K562 (cell line): ENCODE results near the gene TMEM143. TPM values are rescaled to one million over a fixed set of nuclear protein-coding genes. Genes with fewer than 3 reads are reported as not detected.

Source experiments
- ATAC-seq: fragments of 200-7000 bp; cut with Tn5 transposase; 3 replicates; pipeline ENCODE4 v1.9.1; 2020; ENCODE audit warnings: moderate library complexity
- BruUV-seq: library from RNA; stranded (reverse); fragments of 400-500 nt; replicated peaks from 2 replicates; lab custom pipeline; 2021; lab: Mats Ljungman, UMichigan
- CTCF ChIA-PET: fragments of 300-600 bp; formaldehyde crosslinking; extraction: SDS; loops from one replicate; lab custom pipeline; 2021; ENCODE audit warnings: low intra/inter-chr PET ratio; lab: Yijun Ruan, JAX
- POLR2A ChIA-PET: fragments of 300-600, 350-650 bp; sonication (Branson Sonifier 250); formaldehyde crosslinking; extraction: SDS; loops from one replicate; lab custom pipeline; 2021; ENCODE audit warnings: antibody characterized with exemption, inconsistent platforms; lab: Yijun Ruan, JAX
- DNase-seq, 4 experiments: peaks; one replicate each; pipeline versions ENCODE4 v3.0.0 to v3.0.0-alpha.2; 2011 to 2018; ENCODE audit warnings: low spot score in 3 of 4, mixed read lengths in 3 of 4; ENCODE audit errors: extremely low read depth in 1 of 4
- FAIRE-seq: peaks from 2 replicates; lab custom pipeline; 2011; peaks lifted over from hg19 to GRCh38; lab: Jason Lieb, UNC
- H2AFZ ChIP-seq: 2 replicates; pipeline ENCODE4 v1.6.0; 2011; ENCODE audit warnings: low read depth, low read length, control low read depth, inconsistent platforms
- H3K27ac ChIP-seq: fragments of 200-600 bp; 3 replicates; pipeline ENCODE4 v1.8.0; 2011; ENCODE audit warnings: low read depth, mild to moderate bottlenecking, control low read depth, inconsistent platforms, low read length, moderate library complexity, mixed read lengths; ENCODE audit errors: extremely low read depth
- H3K27me3 ChIP-seq, 2 experiments: fragments of 300-600 bp in 1 of 2; 2 replicates in 1 of 2; 3 replicates in 1 of 2; pipeline versions ENCODE4 v1.6.0 to v1.8.0; 2011; ENCODE audit warnings: inconsistent platforms in 2 of 2, low read length in 2 of 2, mild to moderate bottlenecking in 1 of 2, mixed read lengths in 1 of 2, moderate library complexity in 1 of 2; ENCODE audit not compliant: control insufficient read depth in 2 of 2, insufficient read depth in 2 of 2
- H3K36me3 ChIP-seq: fragments of 300-600 bp; 3 replicates; pipeline ENCODE4 v1.8.0; 2011; ENCODE audit warnings: mild to moderate bottlenecking, low read length, inconsistent platforms; ENCODE audit not compliant: control insufficient read depth, insufficient read depth
- H3K4me1 ChIP-seq, 2 experiments: fragments of 200-600 bp in 1 of 2; replicated peaks in 1 of 2; 2 replicates in 1 of 2; 3 replicates in 1 of 2; pipeline versions ENCODE4 v1.5.1 to v1.8.0; 2011; ENCODE audit warnings: inconsistent platforms in 2 of 2, low read length in 2 of 2, mild to moderate bottlenecking in 1 of 2, mixed read lengths in 1 of 2, moderate library complexity in 1 of 2; ENCODE audit not compliant: control insufficient read depth in 2 of 2, insufficient read depth in 2 of 2
- H3K4me2 ChIP-seq: 2 replicates; pipeline ENCODE4 v1.6.1; 2011; ENCODE audit warnings: low read length, control low read depth, inconsistent platforms, mixed read lengths; ENCODE audit not compliant: insufficient read depth
- H3K4me3 ChIP-seq: fragments of 200-600 bp; sonication (generic), shearing (Covaris generic); 2 replicates; pipeline ENCODE4 v1.5.1; 2016; ENCODE audit warnings: control low read depth, inconsistent platforms
- H3K79me2 ChIP-seq: fragments of 200-600 bp; 3 replicates; pipeline ENCODE4 v1.8.0; 2011; ENCODE audit warnings: low read length, inconsistent platforms; ENCODE audit not compliant: control insufficient read depth, insufficient read depth
- H3K9ac ChIP-seq, 2 experiments: 2 replicates each; pipeline versions ENCODE4 v1.6.0 to v1.6.1; 2011; ENCODE audit warnings: low read depth in 2 of 2, low read length in 2 of 2, control low read depth in 1 of 2, inconsistent platforms in 1 of 2, mild to moderate bottlenecking in 1 of 2, mixed read lengths in 1 of 2; ENCODE audit not compliant: insufficient read depth in 1 of 2
- H3K9me1 ChIP-seq: one replicate; pipeline ENCODE4 v1.6.0; 2011; ENCODE audit warnings: inconsistent platforms, mild to moderate bottlenecking, low read length, moderate library complexity; ENCODE audit not compliant: control insufficient read depth, insufficient read depth
- H3K9me3 ChIP-seq: replicated peaks from 2 replicates; pipeline ENCODE4 v1.5.1; 2011; ENCODE audit warnings: low read depth, low read length, inconsistent platforms; ENCODE audit not compliant: control insufficient read depth, insufficient read depth
- H4K20me1 ChIP-seq: replicated peaks from 2 replicates; pipeline ENCODE4 v1.6.1; 2011; ENCODE audit warnings: low read length, inconsistent platforms, mixed read lengths; ENCODE audit not compliant: control insufficient read depth, insufficient read depth
- ARID3A ChIP-seq: IDR thresholded peaks from 2 replicates; pipeline ENCODE4 v1.6.1; 2012; ENCODE audit warnings: low read depth, low read length, improper control_type of control experiment, borderline replicate concordance
- BMI1 ChIP-seq: fragments of 150-350 bp; IDR thresholded peaks from 2 replicates; pipeline ENCODE4 v1.6.1; 2014; ENCODE audit warnings: low read length
- CBX5 ChIP-seq: IDR thresholded peaks from 2 replicates; pipeline ENCODE4 v1.6.1; 2014; ENCODE audit warnings: low read depth, borderline replicate concordance
- CREM ChIP-seq: IDR thresholded peaks from 2 replicates; pipeline ENCODE4 v1.6.1; 2014; ENCODE audit warnings: antibody characterized with exemption, low read depth
- ETV5 ChIP-seq: sonication (generic); formaldehyde crosslinking; IDR thresholded peaks from 2 replicates; pipeline ENCODE4 v1.4.0; 2020; ENCODE audit warnings: low read depth, mild to moderate bottlenecking, missing genetic modification reagents
- FOXA3 ChIP-seq, 2 experiments: fragments of 450-650 bp in 1 of 2; sonication (generic) in 1 of 2; formaldehyde crosslinking; IDR thresholded peaks in 1 of 2; conservative IDR thresholded peaks in 1 of 2; 2 replicates each; pipeline versions ENCODE4 v1.4.0 to v1.8.0; 2020 to 2022; ENCODE audit warnings: mild to moderate bottlenecking in 2 of 2, missing genetic modification reagents in 1 of 2
- GATAD2A ChIP-seq: fragments of 450-650 bp; IDR thresholded peaks from 2 replicates; pipeline ENCODE4 v1.6.1; 2017
- MCM7 ChIP-seq, 2 experiments: fragments of 450-650 bp; IDR thresholded peaks; 2 replicates each; pipeline ENCODE4 v1.6.1; 2016 to 2018
- PHB2 ChIP-seq: fragments of 450-650 bp; IDR thresholded peaks from 2 replicates; pipeline ENCODE4 v1.6.1; 2017; ENCODE audit warnings: low read depth
- PRPF4 ChIP-seq: fragments of 200-400 bp; formaldehyde crosslinking; IDR thresholded peaks from one replicate; pipeline ENCODE4 v1.6.1; 2017; ENCODE audit warnings: low read length, low read depth, mild to moderate bottlenecking; ENCODE audit not compliant: insufficient read depth, poor library complexity, severe bottlenecking
- RBM14 ChIP-seq: fragments of 200-400 bp; formaldehyde crosslinking; IDR thresholded peaks from 2 replicates; pipeline ENCODE4 v1.6.1; 2018; ENCODE audit warnings: low read depth, mild to moderate bottlenecking, low read length, moderate library complexity, borderline replicate concordance; ENCODE audit not compliant: insufficient read depth
- SRSF7 ChIP-seq: fragments of 200-400 bp; formaldehyde crosslinking; optimal IDR thresholded peaks from 2 replicates; pipeline ENCODE3; 2017; ENCODE audit warnings: mild to moderate bottlenecking, low read depth, low read length
- SUPT5H ChIP-seq: fragments of 450-650 bp; IDR thresholded peaks from 2 replicates; pipeline ENCODE4 v1.6.1; 2016
- TCF7 ChIP-seq: sonication (generic); IDR thresholded peaks from 2 replicates; pipeline ENCODE4 v1.6.1; 2016; ENCODE audit warnings: antibody characterized with exemption, borderline replicate concordance
- TEAD2 ChIP-seq: fragments of 450-650 bp; IDR thresholded peaks from 2 replicates; pipeline ENCODE4 v1.6.1; 2016; ENCODE audit warnings: missing genetic modification characterization, control low read depth, missing compliant biosample characterization
- XRCC5 ChIP-seq: fragments of 200-400 bp; formaldehyde crosslinking; IDR thresholded peaks from 2 replicates; pipeline ENCODE4 v1.6.1; 2017; ENCODE audit warnings: low read depth, mild to moderate bottlenecking, low read length
- ZBTB7A ChIP-seq: IDR thresholded peaks from 2 replicates; pipeline ENCODE4 v1.6.1; 2011; ENCODE audit warnings: low read depth, mild to moderate bottlenecking, low read length, moderate library complexity, borderline replicate concordance; ENCODE audit not compliant: control insufficient read depth
- ZNF311 ChIP-seq: fragments of 250-450 bp; sonication (Bioruptor Pico); IDR thresholded peaks from 2 replicates; pipeline ENCODE4 v1.4.0; 2020; ENCODE audit warnings: mild to moderate bottlenecking, moderate library complexity
- ZNF717 ChIP-seq: fragments of 250-450 bp; sonication (Bioruptor Pico); IDR thresholded peaks from 2 replicates; pipeline ENCODE4 v1.5.0; 2021
- ZNF740 ChIP-seq, 3 experiments: fragments of 200-800 bp in 1 of 3; sonication (Bioruptor generic) in 1 of 3; sonication (generic) in 1 of 3; formaldehyde crosslinking in 1 of 3; IDR thresholded peaks; 2 replicates each; pipeline versions ENCODE4 v1.6.1 to v1.8.0; 2016 to 2022; ENCODE audit warnings: mild to moderate bottlenecking in 2 of 3, missing compliant biosample characterization in 2 of 3, missing genetic modification characterization in 2 of 3, missing genetic modification reagents in 1 of 3
- ZNF77 ChIP-seq: fragments of 250-450 bp; sonication (Bioruptor Pico); IDR thresholded peaks from 2 replicates; pipeline ENCODE4 v1.5.0; 2020
- WGBS: fragments of 100-300 bp; shearing (Covaris generic); methylation state at CpG from one replicate; pipeline ENCODE4 v1.1.6; 2016; ENCODE audit warnings: low coverage, mixed read lengths; ENCODE audit not compliant: insufficient coverage; ENCODE audit errors: missing lambda C conversion rate; 5-methylcytosine and 5-hydroxymethylcytosine counted together
- in situ Hi-C: fragments of 300-500 bp; cut with MboI; formaldehyde crosslinking; loops from 4 replicates; pipeline ENCODE4 v1.15.0; 2018; ENCODE audit warnings: inconsistent platforms, mixed read lengths
- intact Hi-C: fragments of 100-400 bp; cut with micrococcal nuclease; formaldehyde crosslinking; loops from 2 replicates; pipeline ENCODE4 v1.14.2; 2022
- polyA plus RNA-seq, 8 experiments: library from polyadenylated mRNA; depleted of rRNA in 4 of 8; stranded (reverse) in 5 of 8; unstranded in 3 of 8; fragments of >200 nt; fragmentation: Nextera tagmentation in 2 of 8; fragmentation: Illumina TruSeq in 1 of 8; extraction: Ambion mirVana in 2 of 8; extraction: Trizol in 1 of 8; gene quantifications; 2 replicates each; pipeline versions ENCODE4 v1.2.1 to v1.2.3, GENCODE V29; 2011 to 2014; ENCODE audit warnings: inconsistent platforms in 1 of 8, missing spikeins in 1 of 8
- total RNA-seq, 7 experiments: library from RNA; depleted of rRNA in 6 of 7; stranded (reverse); fragments of >200 nt in 6 of 7; fragmentation: Illumina TruSeq in 2 of 7; extraction: Trizol in 2 of 7; gene quantifications; 2 replicates each; pipeline versions ENCODE4 v1.2.1 to v1.2.3, GENCODE V29; 2011 to 2021; ENCODE audit warnings: low replicate concordance in 1 of 7

TMEM143 gene
- total and polyA plus RNA-seq, 9 of the 15 experiments (the other 6 are each of a cell fraction or from before 2014, with no cell fraction given) = 0.66 to 8.8 (median 4.3) TPM

GRCh38 chr19:48364598-48365348 is 1.0 kb upstream of the TMEM143 start:
- Histone ChIP-seq H3K27ac (peak overlapping the region; percentile 83), H3K27me3 (no peaks in the 10 kb centered on the region), H3K79me2 (peaks cover 4% of the 10 kb centered on the region; the same call in 1 of the 3 replicates), H3K4me3 (peak overlapping the region; percentile 23), H3K9me3 (no peaks in the 10 kb centered on the region), H3K9me1 (no peaks in the 10 kb centered on the region), H4K20me1 (no peaks in the 10 kb centered on the region), H2AFZ (peak overlapping the region; percentile 88), H3K4me1 (peaks cover 8 to 29% of the 10 kb centered on the region in 2 experiments), H3K36me3 (peaks cover 3% of the 10 kb centered on the region; the same call in 2 of the 3 replicates), H3K9ac (peak overlapping the region; percentile 61 to 76), H3K4me2 (peak overlapping the region; percentile 74)
- FAIRE-seq (no peak), ATAC-seq (no peak), DNase-seq (no peak)
- POLR2A ChIA-PET = interaction anchor here (0.6 to 2.5 kb wide), 8 partner anchors 8 to 358 kb away, joined by 3 to 13 read pairs (median 4); partner anchors contain the start of gene KDELR1
- in situ Hi-C loops (no loop called here), intact Hi-C loops (loop anchor here (2.0 to 5.0 kb wide), 3 partner anchors 26 to 42 kb away; partner anchors contain the start of gene KDELR1)
- CTCF ChIA-PET = no interaction called here
- TSS peak; percentile 98 for BruUV-seq
- 37% methylated on average over 8 of the region's 10 CpGs for WGBS
- TF ChIP-seq MCM7 (IDR thresholded peaks at IDR 0.05) (no peak), BMI1 (no peak), CBX5 (no peak), PRPF4 (no peak), RBM14 (no peak), ZBTB7A (no peak), ZNF77 (CRISPR knock-in tag) (no peak), ZNF311 (CRISPR knock-in tag) (no peak), ZNF717 (no peak), ARID3A (no peak), ZNF740 (CRISPR knock-in tag; IDR thresholded peaks at IDR 0.05) (no peak), ZNF740 (tag; IDR thresholded peaks at IDR 0.05) (0 out of 4 replicates have a peak, but pooled peaks of 1 of the 2 experiments have one; percentile 37), PHB2 (no peak), XRCC5 (peak; percentile 3; the same call in 1 of the 2 replicates), CREM (no peak), TEAD2 (no peak), SRSF7 (no peak), ETV5 (CRISPR knock-in tag) (no peak), TCF7 (no peak), FOXA3 (CRISPR knock-in tag; conservative IDR thresholded peaks at IDR 0.05 in 1 of 2, IDR thresholded peaks at IDR 0.05 in 1 of 2) (no peak), SUPT5H (no peak), GATAD2A (no peak)
